Choroid plexus epithelial cell (primary cell): ENCODE data around the gene MYCN.

Experiments
- DNase-seq: peaks from one replicate; pipeline ENCODE4 v3.0.0-alpha.2; 2010; ENCODE audit warnings: low read depth
- H3K4me3 ChIP-seq: 2 replicates; pipeline ENCODE4 v1.5.1; 2011; ENCODE audit warnings: low read depth, mild to moderate bottlenecking, control low read depth, low read length, moderate library complexity
- TF ChIP-seq, protein P1 (sequence below): conservative IDR thresholded peaks from 2 replicates; pipeline ENCODE4 v1.5.1; 2011; ENCODE audit warnings: low read depth, mild to moderate bottlenecking, control low read depth, inconsistent platforms, low read length, moderate library complexity

Gene MYCN

DNA sequence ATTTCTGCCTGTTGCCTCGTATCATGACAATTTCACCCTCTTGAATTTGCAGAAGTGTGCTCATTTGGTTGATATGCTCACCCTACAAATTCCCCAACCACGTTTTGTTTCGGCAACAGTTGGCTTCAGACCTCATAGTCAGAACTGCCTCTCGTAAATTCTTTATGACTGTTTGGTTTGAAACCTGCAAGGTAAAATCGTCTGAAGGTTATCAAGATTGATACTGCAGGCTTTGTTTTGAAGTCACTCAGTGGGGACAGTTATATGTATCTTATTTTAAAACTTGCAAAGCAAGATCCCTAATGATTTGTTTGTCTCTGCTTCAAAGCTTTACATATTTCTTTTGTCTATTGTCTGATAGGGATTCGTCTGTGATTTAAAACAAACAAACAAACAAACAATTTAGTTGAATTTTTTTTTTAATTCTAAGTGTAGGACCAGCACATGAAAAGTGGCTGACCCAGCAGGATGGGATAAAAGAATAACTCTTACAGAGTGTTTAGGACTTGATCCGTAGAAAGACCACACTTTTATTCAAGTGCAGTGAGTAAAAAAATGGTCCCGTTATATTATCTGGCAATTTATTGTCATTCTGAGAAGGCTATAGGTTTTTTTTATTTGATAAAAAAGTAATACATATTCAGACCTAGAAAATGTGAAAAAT is 45.7 kb upstream of the MYCN start:
- no peak overlapping the region for H3K4me3 ChIP-seq
- no peak for DNase-seq
- TF ChIP-seq, protein P1, sequence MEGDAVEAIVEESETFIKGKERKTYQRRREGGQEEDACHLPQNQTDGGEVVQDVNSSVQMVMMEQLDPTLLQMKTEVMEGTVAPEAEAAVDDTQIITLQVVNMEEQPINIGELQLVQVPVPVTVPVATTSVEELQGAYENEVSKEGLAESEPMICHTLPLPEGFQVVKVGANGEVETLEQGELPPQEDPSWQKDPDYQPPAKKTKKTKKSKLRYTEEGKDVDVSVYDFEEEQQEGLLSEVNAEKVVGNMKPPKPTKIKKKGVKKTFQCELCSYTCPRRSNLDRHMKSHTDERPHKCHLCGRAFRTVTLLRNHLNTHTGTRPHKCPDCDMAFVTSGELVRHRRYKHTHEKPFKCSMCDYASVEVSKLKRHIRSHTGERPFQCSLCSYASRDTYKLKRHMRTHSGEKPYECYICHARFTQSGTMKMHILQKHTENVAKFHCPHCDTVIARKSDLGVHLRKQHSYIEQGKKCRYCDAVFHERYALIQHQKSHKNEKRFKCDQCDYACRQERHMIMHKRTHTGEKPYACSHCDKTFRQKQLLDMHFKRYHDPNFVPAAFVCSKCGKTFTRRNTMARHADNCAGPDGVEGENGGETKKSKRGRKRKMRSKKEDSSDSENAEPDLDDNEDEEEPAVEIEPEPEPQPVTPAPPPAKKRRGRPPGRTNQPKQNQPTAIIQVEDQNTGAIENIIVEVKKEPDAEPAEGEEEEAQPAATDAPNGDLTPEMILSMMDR: no peak

DNA sequence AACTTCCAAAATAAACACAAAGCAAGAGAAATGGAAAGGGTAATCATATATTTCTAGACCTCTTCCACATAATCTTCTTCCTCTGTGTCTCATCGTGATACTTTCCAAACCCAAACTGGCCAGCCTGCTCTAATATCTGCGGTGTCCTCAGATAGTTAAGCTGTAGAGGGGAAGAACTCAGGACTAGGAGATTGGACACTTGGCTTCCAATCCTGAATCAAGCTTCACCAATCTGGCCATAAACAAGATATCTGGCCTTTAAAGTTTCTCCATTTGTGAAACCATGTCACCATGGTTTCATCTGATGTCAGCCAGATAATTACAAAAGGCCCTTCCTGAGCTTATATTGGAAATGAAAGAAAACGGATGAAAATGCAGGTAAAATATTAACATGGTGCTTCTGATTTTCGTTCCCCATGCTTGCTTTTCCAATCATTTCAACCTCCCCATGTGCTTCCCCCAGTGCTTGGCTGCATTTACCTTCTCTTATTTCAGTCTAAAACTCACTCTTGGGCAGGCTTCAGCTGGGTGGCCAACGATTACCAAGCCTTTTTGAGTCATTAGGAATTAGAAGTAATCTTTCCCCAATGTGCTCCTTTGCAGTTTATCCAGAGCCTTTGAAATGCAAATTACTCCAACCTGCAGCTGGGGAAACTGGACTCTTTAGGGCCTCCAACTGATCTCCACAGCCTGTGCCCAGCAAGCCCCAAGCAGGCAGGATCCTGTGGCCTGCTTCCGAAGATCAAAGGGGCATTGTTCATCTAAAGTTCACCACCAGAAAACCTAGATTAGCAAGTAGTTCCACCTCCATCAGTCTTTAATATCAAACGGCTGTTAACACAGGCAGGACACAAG is 44.5 kb upstream of the MYCN start:
- TF ChIP-seq, protein P1: no peak
- H3K4me3 ChIP-seq: no peak overlapping the region
- no peak for DNase-seq

DNA sequence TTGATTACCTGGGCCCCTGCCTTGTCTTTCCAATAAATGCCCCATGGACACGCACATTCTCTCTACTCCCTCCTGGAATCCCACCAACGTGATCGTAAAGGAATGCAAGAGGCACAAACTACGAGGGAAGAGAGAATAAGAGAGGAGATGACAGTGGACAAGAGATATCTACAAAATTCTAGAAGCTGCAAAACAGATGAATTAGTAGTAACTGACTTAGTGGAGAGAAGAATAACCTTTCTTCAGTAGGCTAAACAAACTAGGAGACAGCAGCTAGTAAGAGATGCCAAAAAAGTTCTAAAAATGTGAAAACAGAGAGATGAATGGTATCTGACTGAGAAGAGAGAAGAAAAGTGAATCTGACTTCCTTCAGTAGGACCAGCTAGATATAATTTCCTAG is 43.5 kb upstream of the MYCN start:
- TF ChIP-seq, protein P1: no peak
- no peak overlapping the region for H3K4me3 ChIP-seq
- DNase-seq: no peak

DNA sequence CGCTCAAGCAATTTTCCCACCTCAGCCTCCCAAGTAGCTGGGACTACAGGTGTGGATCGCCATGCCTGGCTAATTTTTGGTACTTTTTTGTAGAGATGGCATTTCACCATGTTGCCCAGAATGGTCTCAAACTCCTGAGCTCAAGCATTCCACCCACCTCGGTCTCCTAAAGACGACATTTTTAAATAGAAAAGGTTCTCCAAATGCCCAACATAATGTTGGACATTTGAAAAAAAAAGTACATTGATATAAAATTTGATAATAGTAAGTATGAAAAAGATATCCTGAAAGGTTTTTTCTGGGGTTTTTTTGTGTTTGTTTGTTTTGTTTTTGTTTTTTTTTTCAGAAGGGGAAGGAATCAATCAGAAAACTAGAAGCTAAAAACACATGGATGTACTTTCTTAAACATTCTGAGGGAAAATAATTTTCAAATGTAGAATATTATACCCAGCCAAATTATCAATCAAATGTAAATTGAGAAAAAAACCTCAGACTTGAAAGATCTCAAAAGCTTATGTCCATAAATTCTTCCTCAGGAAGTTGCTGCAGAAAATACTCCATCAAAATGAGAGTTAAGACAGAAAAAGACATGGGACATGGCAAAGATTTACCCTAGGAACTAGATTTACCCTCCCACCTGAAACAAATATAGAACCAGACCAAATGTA is 42.8 kb upstream of the MYCN start:
- DNase-seq: no peak
- TF ChIP-seq, protein P1: no peak
- no peak overlapping the region for H3K4me3 ChIP-seq

DNA sequence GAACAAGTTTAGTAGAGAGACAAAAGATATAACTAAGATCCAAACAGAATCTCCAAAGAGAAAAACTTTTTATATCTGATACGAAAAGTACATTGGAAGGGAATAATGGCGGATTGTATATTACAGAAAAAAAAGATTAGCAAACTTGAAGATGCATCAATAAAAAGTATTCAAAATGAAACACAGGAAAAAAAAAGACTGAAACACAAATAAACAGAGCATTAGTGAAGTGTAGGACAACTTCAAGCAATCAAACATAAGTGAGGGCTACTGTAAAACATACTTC is 41.1 kb upstream of the MYCN start:
- no peak overlapping the region for H3K4me3 ChIP-seq
- no peak for DNase-seq
- TF ChIP-seq, protein P1: no peak

DNA sequence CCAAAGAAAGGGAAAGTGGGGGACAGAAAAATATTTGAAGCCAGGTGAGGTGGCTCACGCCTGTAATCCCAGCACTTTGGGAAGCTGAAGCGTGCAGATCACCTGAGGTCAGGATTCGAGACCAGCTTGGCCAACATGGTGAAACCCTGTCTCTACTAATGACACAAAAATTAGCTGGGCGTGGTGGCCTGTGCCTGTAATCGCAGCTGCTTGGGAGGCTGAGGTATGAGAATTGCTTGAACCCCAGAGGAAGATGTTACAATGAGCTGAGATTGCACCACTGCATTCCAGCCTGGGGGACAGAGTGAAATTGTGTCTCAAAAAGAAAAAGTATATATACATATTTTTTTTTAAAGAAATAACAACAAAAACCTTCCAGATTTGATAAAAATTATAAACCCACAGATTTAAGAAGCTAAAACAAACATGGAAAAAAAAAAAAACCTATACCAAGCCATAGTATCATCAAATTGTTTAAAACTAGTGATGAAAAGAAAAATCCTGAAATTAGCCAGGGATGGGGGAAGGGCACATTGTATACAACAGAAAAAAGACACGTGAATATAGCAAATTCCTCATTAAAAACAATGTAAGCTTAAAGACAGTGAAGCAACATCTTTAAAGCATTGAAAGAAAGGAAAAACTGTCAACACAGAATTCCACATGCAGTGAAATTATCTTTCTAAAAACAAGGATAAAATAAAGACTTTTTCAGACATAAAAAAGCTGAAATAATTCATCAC is 40.4 kb upstream of the MYCN start:
- TF ChIP-seq, protein P1: no peak
- DNase-seq: no peak
- no peak overlapping the region for H3K4me3 ChIP-seq
